Measurements from ENCODE around the gene STAB2.

DNA sequence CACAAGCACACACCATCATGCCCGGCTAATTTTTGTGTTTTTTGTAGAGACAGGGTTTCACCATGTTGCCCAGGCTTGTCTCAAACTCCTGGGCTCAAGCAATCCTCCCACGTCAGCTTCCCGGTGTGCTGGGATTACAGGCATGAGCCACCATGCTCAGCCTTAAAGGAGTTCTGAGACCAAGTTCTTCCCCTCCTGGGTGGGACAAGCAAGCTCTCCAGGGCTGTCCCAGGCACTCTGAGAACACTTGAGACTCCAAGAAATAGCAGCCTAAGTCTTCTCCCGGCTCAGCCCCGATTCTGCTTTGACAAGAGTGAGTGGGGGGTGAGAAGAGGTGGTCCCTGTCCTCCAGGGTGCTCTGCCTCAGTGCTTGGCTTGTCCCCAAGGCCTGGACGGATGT is 86.4 kb downstream of the STAB2 start:
- TF ChIP-seq SMC3 (IDR thresholded peaks at IDR 0.05; ENCODE audit: low read depth, low read length) = no peak
- TF ChIP-seq, protein P1, sequence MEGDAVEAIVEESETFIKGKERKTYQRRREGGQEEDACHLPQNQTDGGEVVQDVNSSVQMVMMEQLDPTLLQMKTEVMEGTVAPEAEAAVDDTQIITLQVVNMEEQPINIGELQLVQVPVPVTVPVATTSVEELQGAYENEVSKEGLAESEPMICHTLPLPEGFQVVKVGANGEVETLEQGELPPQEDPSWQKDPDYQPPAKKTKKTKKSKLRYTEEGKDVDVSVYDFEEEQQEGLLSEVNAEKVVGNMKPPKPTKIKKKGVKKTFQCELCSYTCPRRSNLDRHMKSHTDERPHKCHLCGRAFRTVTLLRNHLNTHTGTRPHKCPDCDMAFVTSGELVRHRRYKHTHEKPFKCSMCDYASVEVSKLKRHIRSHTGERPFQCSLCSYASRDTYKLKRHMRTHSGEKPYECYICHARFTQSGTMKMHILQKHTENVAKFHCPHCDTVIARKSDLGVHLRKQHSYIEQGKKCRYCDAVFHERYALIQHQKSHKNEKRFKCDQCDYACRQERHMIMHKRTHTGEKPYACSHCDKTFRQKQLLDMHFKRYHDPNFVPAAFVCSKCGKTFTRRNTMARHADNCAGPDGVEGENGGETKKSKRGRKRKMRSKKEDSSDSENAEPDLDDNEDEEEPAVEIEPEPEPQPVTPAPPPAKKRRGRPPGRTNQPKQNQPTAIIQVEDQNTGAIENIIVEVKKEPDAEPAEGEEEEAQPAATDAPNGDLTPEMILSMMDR (IDR thresholded peaks at IDR 0.05) = no peak
- no peak for TF ChIP-seq YY1 (IDR thresholded peaks at IDR 0.05; ENCODE audit: low read depth)
- TF ChIP-seq, protein P2, sequence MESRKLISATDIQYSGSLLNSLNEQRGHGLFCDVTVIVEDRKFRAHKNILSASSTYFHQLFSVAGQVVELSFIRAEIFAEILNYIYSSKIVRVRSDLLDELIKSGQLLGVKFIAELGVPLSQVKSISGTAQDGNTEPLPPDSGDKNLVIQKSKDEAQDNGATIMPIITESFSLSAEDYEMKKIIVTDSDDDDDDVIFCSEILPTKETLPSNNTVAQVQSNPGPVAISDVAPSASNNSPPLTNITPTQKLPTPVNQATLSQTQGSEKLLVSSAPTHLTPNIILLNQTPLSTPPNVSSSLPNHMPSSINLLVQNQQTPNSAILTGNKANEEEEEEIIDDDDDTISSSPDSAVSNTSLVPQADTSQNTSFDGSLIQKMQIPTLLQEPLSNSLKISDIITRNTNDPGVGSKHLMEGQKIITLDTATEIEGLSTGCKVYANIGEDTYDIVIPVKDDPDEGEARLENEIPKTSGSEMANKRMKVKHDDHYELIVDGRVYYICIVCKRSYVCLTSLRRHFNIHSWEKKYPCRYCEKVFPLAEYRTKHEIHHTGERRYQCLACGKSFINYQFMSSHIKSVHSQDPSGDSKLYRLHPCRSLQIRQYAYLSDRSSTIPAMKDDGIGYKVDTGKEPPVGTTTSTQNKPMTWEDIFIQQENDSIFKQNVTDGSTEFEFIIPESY (IDR thresholded peaks at IDR 0.05; ENCODE audit: borderline replicate concordance, low read depth) = no peak
- TF ChIP-seq, protein P3, sequence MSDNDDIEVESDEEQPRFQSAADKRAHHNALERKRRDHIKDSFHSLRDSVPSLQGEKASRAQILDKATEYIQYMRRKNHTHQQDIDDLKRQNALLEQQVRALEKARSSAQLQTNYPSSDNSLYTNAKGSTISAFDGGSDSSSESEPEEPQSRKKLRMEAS (IDR thresholded peaks at IDR 0.05; ENCODE audit: low read depth) = no peak
- TF ChIP-seq NRF1 (IDR thresholded peaks at IDR 0.05; ENCODE audit: low read depth, low read length) = no peak
- TF ChIP-seq RAD21 (IDR thresholded peaks at IDR 0.05; ENCODE audit: low read length) = no peak
- TF ChIP-seq, protein P4, sequence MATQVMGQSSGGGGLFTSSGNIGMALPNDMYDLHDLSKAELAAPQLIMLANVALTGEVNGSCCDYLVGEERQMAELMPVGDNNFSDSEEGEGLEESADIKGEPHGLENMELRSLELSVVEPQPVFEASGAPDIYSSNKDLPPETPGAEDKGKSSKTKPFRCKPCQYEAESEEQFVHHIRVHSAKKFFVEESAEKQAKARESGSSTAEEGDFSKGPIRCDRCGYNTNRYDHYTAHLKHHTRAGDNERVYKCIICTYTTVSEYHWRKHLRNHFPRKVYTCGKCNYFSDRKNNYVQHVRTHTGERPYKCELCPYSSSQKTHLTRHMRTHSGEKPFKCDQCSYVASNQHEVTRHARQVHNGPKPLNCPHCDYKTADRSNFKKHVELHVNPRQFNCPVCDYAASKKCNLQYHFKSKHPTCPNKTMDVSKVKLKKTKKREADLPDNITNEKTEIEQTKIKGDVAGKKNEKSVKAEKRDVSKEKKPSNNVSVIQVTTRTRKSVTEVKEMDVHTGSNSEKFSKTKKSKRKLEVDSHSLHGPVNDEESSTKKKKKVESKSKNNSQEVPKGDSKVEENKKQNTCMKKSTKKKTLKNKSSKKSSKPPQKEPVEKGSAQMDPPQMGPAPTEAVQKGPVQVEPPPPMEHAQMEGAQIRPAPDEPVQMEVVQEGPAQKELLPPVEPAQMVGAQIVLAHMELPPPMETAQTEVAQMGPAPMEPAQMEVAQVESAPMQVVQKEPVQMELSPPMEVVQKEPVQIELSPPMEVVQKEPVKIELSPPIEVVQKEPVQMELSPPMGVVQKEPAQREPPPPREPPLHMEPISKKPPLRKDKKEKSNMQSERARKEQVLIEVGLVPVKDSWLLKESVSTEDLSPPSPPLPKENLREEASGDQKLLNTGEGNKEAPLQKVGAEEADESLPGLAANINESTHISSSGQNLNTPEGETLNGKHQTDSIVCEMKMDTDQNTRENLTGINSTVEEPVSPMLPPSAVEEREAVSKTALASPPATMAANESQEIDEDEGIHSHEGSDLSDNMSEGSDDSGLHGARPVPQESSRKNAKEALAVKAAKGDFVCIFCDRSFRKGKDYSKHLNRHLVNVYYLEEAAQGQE (IDR thresholded peaks at IDR 0.05; ENCODE audit: low read depth, low read length) = no peak
- no peak for TF ChIP-seq TAF1 (IDR thresholded peaks at IDR 0.05; ENCODE audit: borderline replicate concordance, low read depth, low read length)
- no peak for TF ChIP-seq FOSL2 (IDR thresholded peaks at IDR 0.05; ENCODE audit: borderline replicate concordance, low read depth)

Measured in SK-N-SH (cell line).